HL-60 (cell line): ENCODE data around the gene CLPX.

Experiments
- DNase-seq, 2 experiments: peaks; one replicate each; pipeline ENCODE4 v3.0.0-alpha.2; 2010 to 2020; ENCODE audit warnings: low read depth in 1 of 2, low spot score in 1 of 2
- H3K27ac ChIP-seq: fragments of 250-450 bp; sonication (Bioruptor Pico); replicated peaks from 2 replicates; pipeline ENCODE4 v1.5.1; 2020; ENCODE audit warnings: mild to moderate bottlenecking, moderate library complexity
- H3K27me3 ChIP-seq: fragments of 250-450 bp; sonication (Bioruptor Pico); 2 replicates; pipeline ENCODE4 v1.5.1; 2021; ENCODE audit warnings: mild to moderate bottlenecking, moderate library complexity; ENCODE audit not compliant: insufficient read depth, poor library complexity, severe bottlenecking
- H3K4me3 ChIP-seq: replicated peaks from 2 replicates; pipeline ENCODE4 v1.5.1; 2011; ENCODE audit warnings: mild to moderate bottlenecking, control low read depth, low read length; ENCODE audit not compliant: insufficient read depth
- CTCF ChIP-seq: IDR thresholded peaks from one replicate; pipeline ENCODE4 v1.5.1; 2011; ENCODE audit warnings: low read length, control low read depth, inconsistent platforms; ENCODE audit not compliant: insufficient read depth
- GABPA ChIP-seq: IDR thresholded peaks from 2 replicates; pipeline ENCODE4 v1.6.1; 2012; ENCODE audit warnings: low read depth
- POLR2AphosphoS5 ChIP-seq: IDR thresholded peaks from 2 replicates; pipeline ENCODE4 v1.6.1; 2012; ENCODE audit warnings: low read depth
- REST ChIP-seq: IDR thresholded peaks from 2 replicates; pipeline ENCODE4 v1.6.1; 2012; ENCODE audit warnings: low read depth; ENCODE audit not compliant: insufficient replicate concordance
- SPI1 ChIP-seq: IDR thresholded peaks from 2 replicates; pipeline ENCODE4 v1.6.1; 2012; ENCODE audit warnings: low read depth, mild to moderate bottlenecking, borderline replicate concordance

Gene CLPX

GRCh38 chr15:65209701-65210643, 24.8 kb upstream of the CLPX start:
- Histone ChIP-seq H3K27ac (no peak overlapping the region), H3K4me3 (no peak overlapping the region), H3K27me3 (no peaks in the 10 kb centered on the region)
- TF ChIP-seq GABPA (no peak), POLR2AphosphoS5 (no peak), REST (no peak), SPI1 (no peak), CTCF (no peak)
- DNase-seq: no peak

GRCh38 chr15:65208647-65209046, 23.5 kb upstream of the CLPX start:
- TF ChIP-seq GABPA: no peak
- TF ChIP-seq REST: no peak
- TF ChIP-seq CTCF: no peak
- no peak for TF ChIP-seq SPI1
- no peak for TF ChIP-seq POLR2AphosphoS5
- H3K27ac ChIP-seq: no peak overlapping the region
- DNase-seq: no peak
- no peak overlapping the region for H3K4me3 ChIP-seq
- H3K27me3 ChIP-seq: no peaks in the 10 kb centered on the region

GRCh38 chr15:65207280-65207840, 22.2 kb upstream of the CLPX start:
- H3K27ac ChIP-seq: no peak overlapping the region
- TF ChIP-seq POLR2AphosphoS5: no peak
- TF ChIP-seq GABPA: no peak
- TF ChIP-seq REST: no peak
- no peak for TF ChIP-seq CTCF
- TF ChIP-seq SPI1: no peak

More at GRCh38 chr15:65207280-65207840, 22.2 kb upstream of the CLPX start:
- H3K4me3 ChIP-seq: no peak overlapping the region
- H3K27me3 ChIP-seq: no peaks in the 10 kb centered on the region
- DNase-seq: no peak
